GM12878 (cell line): ENCODE measurements around the gene PEX5.

ENCODE experiments used
- ESRRA ChIP-seq: IDR thresholded peaks from 2 replicates; pipeline ENCODE4 v1.6.1; 2012; ENCODE audit warnings: mild to moderate bottlenecking, low read length, improper control_type of control experiment
- EZH2 ChIP-seq: IDR thresholded peaks from 2 replicates; pipeline ENCODE4 v1.6.1; 2012; ENCODE audit warnings: low read depth, mild to moderate bottlenecking, control low read depth, inconsistent platforms, low read length, borderline replicate concordance; ENCODE audit not compliant: control insufficient read depth
- POLR2A ChIP-seq: IDR thresholded peaks from 2 replicates; pipeline ENCODE4 v1.6.1; 2011; ENCODE audit warnings: low read depth, mild to moderate bottlenecking, low read length
- RAD21 ChIP-seq: IDR thresholded peaks from 2 replicates; pipeline ENCODE4 v1.6.1; 2011; ENCODE audit warnings: mild to moderate bottlenecking, low read depth, low read length, moderate library complexity; ENCODE audit not compliant: insufficient read depth
- RAD51 ChIP-seq: fragments of 450-650 bp; IDR thresholded peaks from 2 replicates; pipeline ENCODE4 v1.6.1; 2016; ENCODE audit warnings: moderate library complexity, mild to moderate bottlenecking, inconsistent platforms
- RFX5 ChIP-seq: IDR thresholded peaks from 2 replicates; pipeline ENCODE4 v1.6.1; 2011; ENCODE audit warnings: low read depth, low read length, improper control_type of control experiment

GRCh38 chr12:7193674-7194073 is 4.2 kb downstream of the PEX5 start:
- TF ChIP-seq POLR2A = no peak
- no peak for TF ChIP-seq EZH2
- TF ChIP-seq RAD51 = no peak
- no peak for TF ChIP-seq RAD21
- TF ChIP-seq RFX5 = no peak
- no peak for TF ChIP-seq ESRRA
